Sigmoid colon (tissue), 7 donors: ENCODE measurements around the gene CHD1L. TPM values are rescaled to one million over a fixed set of nuclear protein-coding genes. Genes with fewer than 3 reads are reported as not detected.

ENCODE experiments used
- DNase-seq: peaks from one replicate; pipeline ENCODE4 v3.0.0-alpha.2; 2019
- H3K27ac ChIP-seq, 4 donors: fragments of 200-600 bp; sonication (generic); one replicate each; pipeline ENCODE4 v1.5.1; 2016 to 2019; ENCODE audit warnings: mild to moderate bottlenecking in 1 of 4
- H3K27me3 ChIP-seq, 3 donors: fragments of 200-600 bp; sonication (generic); one replicate each; pipeline ENCODE4 v1.5.1; 2019; ENCODE audit warnings: mild to moderate bottlenecking in 1 of 3
- H3K36me3 ChIP-seq, 4 donors: fragments of 200-600 bp; sonication (generic); one replicate each; pipeline ENCODE4 v1.5.1; 2016 to 2019
- H3K4me1 ChIP-seq, 4 donors: fragments of 200-600 bp; sonication (generic); one replicate each; pipeline ENCODE4 v1.5.1; 2017 to 2019
- H3K4me3 ChIP-seq, 4 donors: fragments of 200-600 bp; sonication (generic); one replicate each; pipeline ENCODE4 v1.5.1; 2017 to 2019; ENCODE audit warnings: mild to moderate bottlenecking in 2 of 4, moderate library complexity in 1 of 4
- H3K9me3 ChIP-seq, 4 donors: fragments of 200-600 bp in 3 of 4; sonication (generic) in 3 of 4; one replicate each; pipeline versions ENCODE4 v1.5.1 to v1.6.1; 2013 to 2019
- CTCF ChIP-seq, 4 experiments: fragments of 450-650 bp in 3 of 4; fragments of 200-600 bp in 1 of 4; IDR thresholded peaks; one replicate each; pipeline ENCODE4 v1.5.1; 2016 to 2019; ENCODE audit warnings: antibody characterized with exemption in 4 of 4, mild to moderate bottlenecking in 3 of 4, moderate library complexity in 2 of 4
- EP300 ChIP-seq, 4 donors: sonication (generic); formaldehyde crosslinking; IDR thresholded peaks; one replicate each; pipeline ENCODE4 v1.6.1; 2017; ENCODE audit warnings: antibody characterized with exemption in 4 of 4
- POLR2A ChIP-seq, 2 donors: fragments of 450-650 bp; IDR thresholded peaks; one replicate each; pipeline ENCODE4 v1.6.1; 2016; ENCODE audit warnings: antibody characterized with exemption in 2 of 2, mild to moderate bottlenecking in 2 of 2, moderate library complexity in 2 of 2
- POLR2AphosphoS5 ChIP-seq, 4 donors: sonication (generic); formaldehyde crosslinking; IDR thresholded peaks; one replicate each; pipeline ENCODE4 v1.6.1; 2017; ENCODE audit warnings: antibody characterized with exemption in 4 of 4
- WGBS, 2 donors: extraction: QIAGEN DNeasy Blood & Tissue Kit; methylation state at CpG; one replicate each; pipeline ENCODE4 v1.1.7; 2013; 5-methylcytosine and 5-hydroxymethylcytosine counted together
- intact Hi-C: fragments of 100-400 bp; cut with DNase I; formaldehyde crosslinking; loops from one replicate; pipeline ENCODE4 v1.15.1; 2023
- polyA plus RNA-seq, 3 donors: library from polyadenylated mRNA; stranded (reverse); fragments of 200-250 nt; gene quantifications; one replicate each; pipeline ENCODE4 v1.2.3, GENCODE V29; 2013
- total RNA-seq, 4 donors: library from RNA; depleted of rRNA; stranded (reverse); fragments of >200 nt; gene quantifications; one replicate each; pipeline ENCODE4 v1.1.0, GENCODE V29; 2016
- donor health status: healthy with polysubstance abuse.
- donor health status: Bipolar disorder and iron deficiency.
- donor health status: healthy.

The CHD1L gene
- total and polyA plus RNA-seq, 7 donors = 12.6 to 27.4 (median 20.6) TPM

- no peak overlapping the region for H3K27ac ChIP-seq
- no peak overlapping the region for H3K4me3 ChIP-seq
- H3K4me1 ChIP-seq = no peaks in the 10 kb centered on the region
- WGBS, 2 donors = 97 to 98% methylated on average over 4 of the region's 4 CpGs
- no peaks in the 10 kb centered on the region for H3K9me3 ChIP-seq
- TF ChIP-seq POLR2AphosphoS5 (IDR thresholded peaks at IDR 0.05) (no peak), CTCF (IDR thresholded peaks at IDR 0.05) (no peak), POLR2A (IDR thresholded peaks at IDR 0.05) (no peak)
- no peak for DNase-seq
- peaks cover 0 to 58% (median 18%) of the 10 kb centered on the region in 4 donors for H3K36me3 ChIP-seq
- intact Hi-C loops = no loop called here
- H3K27me3 ChIP-seq = no peaks in the 10 kb centered on the region
Measured at GRCh38 chr1:147260956-147261355, 18.5 kb downstream of the CHD1L start.

GRCh38 chr1:147264158-147264768, 21.8 kb downstream of the CHD1L start:
- intact Hi-C loops = no loop called here
- no peak overlapping the region for H3K4me3 ChIP-seq
- peaks cover 0 to 82% (median 26%) of the 10 kb centered on the region in 4 donors for H3K36me3 ChIP-seq
- no peak for DNase-seq
- H3K9me3 ChIP-seq = no peaks in the 10 kb centered on the region
- no peak overlapping the region for H3K27ac ChIP-seq
- 95 to 97% methylated on average over 3 of the region's 3 CpGs for WGBS, 2 donors
- H3K27me3 ChIP-seq = no peaks in the 10 kb centered on the region
- no peak for TF ChIP-seq POLR2AphosphoS5 (IDR thresholded peaks at IDR 0.05)
- H3K4me1 ChIP-seq = no peaks in the 10 kb centered on the region

DNA sequence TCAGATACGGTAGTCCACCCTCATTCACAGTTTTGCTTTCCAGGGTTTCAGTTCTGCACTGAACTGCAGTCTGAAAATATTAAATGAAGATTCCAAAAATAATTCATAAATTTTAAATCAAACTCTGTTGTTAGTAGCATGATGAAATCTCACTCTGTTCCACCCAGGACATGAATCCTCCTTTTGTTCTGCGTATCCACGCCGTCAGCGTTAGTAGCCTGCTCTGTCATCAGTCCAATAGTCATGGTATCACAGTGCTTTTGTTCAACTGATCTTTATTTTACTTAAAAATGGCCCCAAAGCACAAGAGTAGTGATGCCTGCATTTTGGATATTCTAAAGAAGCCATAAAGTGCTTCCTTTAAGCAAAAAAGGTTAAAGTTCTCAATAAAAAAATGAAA, 23.9 kb downstream of the CHD1L start:
- H3K27me3 ChIP-seq = no peaks in the 10 kb centered on the region
- intact Hi-C loops = no loop called here
- no peak for TF ChIP-seq EP300 (IDR thresholded peaks at IDR 0.05)
- TF ChIP-seq CTCF (IDR thresholded peaks at IDR 0.05) = no peak
- no peak for TF ChIP-seq POLR2AphosphoS5 (IDR thresholded peaks at IDR 0.05)
- no peak for TF ChIP-seq POLR2A (IDR thresholded peaks at IDR 0.05)
- H3K27ac ChIP-seq = no peak overlapping the region
- no peak overlapping the region for H3K4me3 ChIP-seq
- DNase-seq = no peak
- 94 to 98% methylated on average over 5 of the region's 5 CpGs for WGBS, 2 donors
- no peaks in the 10 kb centered on the region for H3K4me1 ChIP-seq
- H3K9me3 ChIP-seq = no peaks in the 10 kb centered on the region
- peaks cover 0 to 80% (median 16%) of the 10 kb centered on the region in 4 donors for H3K36me3 ChIP-seq

GRCh38 chr1:147267711-147268110, 25.2 kb downstream of the CHD1L start:
- peaks cover 0 to 84% (median 16%) of the 10 kb centered on the region in 4 donors for H3K36me3 ChIP-seq
- TF ChIP-seq POLR2AphosphoS5 (IDR thresholded peaks at IDR 0.05) (no peak), EP300 (IDR thresholded peaks at IDR 0.05) (no peak), CTCF (IDR thresholded peaks at IDR 0.05) (no peak), POLR2A (IDR thresholded peaks at IDR 0.05) (no peak)

GRCh38 chr1:147270721-147271120, 28.2 kb downstream of the CHD1L start:
- Histone ChIP-seq H3K27ac (no peak overlapping the region), H3K36me3 (peaks cover 0 to 81% (median 9%) of the 10 kb centered on the region in 4 donors), H3K4me3 (no peak overlapping the region), H3K9me3 (no peaks in the 10 kb centered on the region), H3K27me3 (no peaks in the 10 kb centered on the region), H3K4me1 (peaks cover 0 to 5% (median 0%) of the 10 kb centered on the region in 4 donors)
- 20 to 48% methylated on average over 2 of the region's 2 CpGs for WGBS, 2 donors
- no peak for DNase-seq
- TF ChIP-seq POLR2AphosphoS5 (IDR thresholded peaks at IDR 0.05) (no peak), EP300 (IDR thresholded peaks at IDR 0.05) (no peak), POLR2A (IDR thresholded peaks at IDR 0.05) (no peak), CTCF (IDR thresholded peaks at IDR 0.05) (no peak)
- intact Hi-C loops = no loop called here

More at GRCh38 chr1:147267711-147268110, 25.2 kb downstream of the CHD1L start:
- WGBS, 2 donors = 93% methylated on average over 4 of the region's 4 CpGs
- intact Hi-C loops = no loop called here
- Histone ChIP-seq H3K27ac (no peak overlapping the region), H3K4me1 (no peaks in the 10 kb centered on the region), H3K4me3 (no peak overlapping the region), H3K27me3 (no peaks in the 10 kb centered on the region), H3K9me3 (no peaks in the 10 kb centered on the region)
- no peak for DNase-seq
